GM19043 (cell line): ENCODE results near the gene SMIM27.

Experiments
- ATAC-seq: cut with Tn5 transposase; IDR thresholded peaks from one replicate; pipeline ENCODE4 v1.9.1; 2021; ENCODE audit warnings: low read depth; ENCODE audit not compliant: unreplicated experiment

The SMIM27 gene

DNA sequence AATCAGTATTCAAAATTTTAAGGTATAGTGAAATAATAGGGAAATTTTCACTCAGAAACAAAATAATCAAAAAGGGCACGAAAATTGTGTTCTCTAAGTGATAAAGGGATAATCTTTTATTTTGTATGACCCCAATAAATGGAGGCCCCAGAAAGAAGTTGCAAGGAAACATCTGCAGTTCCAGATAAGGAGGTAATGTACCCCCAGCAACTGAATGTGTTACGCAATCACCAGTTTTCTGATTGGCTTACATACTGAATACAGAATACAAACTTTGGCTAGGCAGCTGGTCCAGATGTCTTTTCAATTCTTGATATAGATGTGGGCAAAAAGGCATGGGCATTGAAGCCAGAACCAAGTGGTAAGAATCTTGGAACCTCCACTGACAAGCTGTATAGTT, 2.0 kb downstream of the SMIM27 start:
- ATAC-seq: no peak

DNA sequence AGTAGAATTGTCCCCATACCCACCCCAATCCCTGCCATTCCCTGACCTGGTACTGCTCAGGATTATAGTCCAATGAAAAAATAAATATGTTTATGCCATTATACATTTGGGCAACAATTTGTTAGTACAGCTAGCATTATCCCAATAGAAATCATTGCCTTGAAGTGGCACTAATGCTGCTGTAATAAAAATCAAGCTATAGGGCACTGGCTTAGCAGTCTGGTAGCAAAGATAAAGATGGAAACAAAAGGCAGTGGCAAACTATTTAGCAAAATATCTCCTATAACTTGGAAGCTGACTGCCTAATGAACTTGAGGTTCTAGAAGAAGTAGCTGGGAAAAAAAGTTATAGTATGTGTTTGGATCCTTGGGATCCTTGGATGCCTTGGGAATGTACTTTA, 2.5 kb downstream of the SMIM27 start:
- no peak for ATAC-seq

DNA sequence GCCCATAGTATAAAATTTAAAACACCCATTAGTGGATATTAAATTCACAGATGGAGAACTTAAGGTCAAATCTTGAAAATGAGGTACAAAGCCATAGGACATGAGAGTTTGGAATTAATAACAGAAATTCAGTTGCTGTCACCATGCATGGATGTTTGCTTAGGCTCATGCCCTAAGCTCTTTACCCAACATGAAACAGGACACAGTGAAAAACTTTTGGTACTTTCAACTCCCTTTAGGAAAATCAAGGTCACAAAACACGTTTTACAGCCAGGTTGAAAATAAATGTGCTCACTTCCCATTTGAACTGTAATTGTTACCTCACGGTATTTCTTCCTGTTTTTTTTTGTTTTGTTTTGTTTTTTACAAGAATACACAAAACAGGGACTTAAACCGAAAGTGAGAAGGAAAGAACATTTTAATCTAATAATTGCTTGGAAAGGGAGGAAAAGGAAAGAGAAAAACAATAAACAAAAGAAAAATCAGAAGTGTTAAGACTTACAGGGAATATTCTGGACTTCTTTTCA, 6.3 kb downstream of the SMIM27 start:
- no peak for ATAC-seq

DNA sequence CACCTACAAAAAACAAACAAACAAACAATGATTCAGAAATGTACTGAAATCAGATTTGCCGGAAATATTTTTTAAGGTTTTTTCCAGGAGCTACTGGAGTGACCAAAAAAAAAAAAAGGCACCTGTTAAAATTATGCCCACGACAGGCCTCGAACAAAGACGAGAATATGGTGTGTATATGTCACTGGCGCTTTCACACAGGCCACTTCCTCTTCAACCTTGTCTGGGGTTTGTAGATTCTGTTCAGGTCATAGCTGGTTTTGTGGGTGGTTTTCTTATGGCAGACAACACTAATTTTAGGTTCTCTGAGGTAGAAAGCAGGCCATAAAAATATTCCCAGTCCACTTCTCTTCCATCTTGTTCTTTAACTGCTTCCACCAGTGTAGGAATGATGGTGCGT, 13.8 kb downstream of the SMIM27 start:
- ATAC-seq: no peak

DNA sequence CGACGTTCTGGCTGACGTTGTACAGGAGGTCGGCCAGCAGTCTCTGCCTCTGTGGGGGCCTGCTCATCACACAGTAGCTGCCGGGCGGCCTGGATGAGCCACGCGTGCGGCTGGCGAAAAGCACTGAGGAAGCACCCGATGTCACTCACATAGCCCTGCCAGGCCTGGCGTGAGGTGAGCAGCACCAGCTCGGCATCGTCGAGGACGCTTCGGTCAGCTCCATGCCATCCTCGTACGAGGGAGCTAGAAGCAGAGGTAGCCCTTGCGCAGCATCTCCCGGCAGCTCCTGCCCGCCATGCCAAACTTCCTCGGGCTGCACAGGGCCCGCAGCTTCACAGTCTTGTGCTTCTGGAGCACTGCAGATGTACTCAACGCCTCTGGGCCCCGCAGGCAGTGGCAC, 14.6 kb downstream of the SMIM27 start:
- no peak for ATAC-seq

DNA sequence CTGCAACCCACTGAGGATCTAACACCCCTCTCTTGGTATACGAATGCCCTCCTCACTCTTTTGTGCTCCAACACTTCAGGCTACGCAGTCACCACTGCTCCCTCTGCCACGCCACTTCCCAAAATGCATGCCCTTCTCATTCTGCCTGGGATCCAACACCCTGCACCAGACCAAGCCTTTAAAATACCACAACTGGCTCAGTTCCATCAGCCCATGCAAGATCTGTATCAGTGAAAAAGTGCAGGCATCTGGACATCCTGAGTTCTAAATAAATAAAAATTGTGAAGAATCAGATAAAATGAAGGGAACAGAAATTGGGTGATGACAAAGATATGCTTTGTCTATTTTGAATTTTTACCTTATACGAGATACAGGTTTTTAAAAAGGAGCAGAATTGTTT, 18.1 kb downstream of the SMIM27 start:
- no peak for ATAC-seq

DNA sequence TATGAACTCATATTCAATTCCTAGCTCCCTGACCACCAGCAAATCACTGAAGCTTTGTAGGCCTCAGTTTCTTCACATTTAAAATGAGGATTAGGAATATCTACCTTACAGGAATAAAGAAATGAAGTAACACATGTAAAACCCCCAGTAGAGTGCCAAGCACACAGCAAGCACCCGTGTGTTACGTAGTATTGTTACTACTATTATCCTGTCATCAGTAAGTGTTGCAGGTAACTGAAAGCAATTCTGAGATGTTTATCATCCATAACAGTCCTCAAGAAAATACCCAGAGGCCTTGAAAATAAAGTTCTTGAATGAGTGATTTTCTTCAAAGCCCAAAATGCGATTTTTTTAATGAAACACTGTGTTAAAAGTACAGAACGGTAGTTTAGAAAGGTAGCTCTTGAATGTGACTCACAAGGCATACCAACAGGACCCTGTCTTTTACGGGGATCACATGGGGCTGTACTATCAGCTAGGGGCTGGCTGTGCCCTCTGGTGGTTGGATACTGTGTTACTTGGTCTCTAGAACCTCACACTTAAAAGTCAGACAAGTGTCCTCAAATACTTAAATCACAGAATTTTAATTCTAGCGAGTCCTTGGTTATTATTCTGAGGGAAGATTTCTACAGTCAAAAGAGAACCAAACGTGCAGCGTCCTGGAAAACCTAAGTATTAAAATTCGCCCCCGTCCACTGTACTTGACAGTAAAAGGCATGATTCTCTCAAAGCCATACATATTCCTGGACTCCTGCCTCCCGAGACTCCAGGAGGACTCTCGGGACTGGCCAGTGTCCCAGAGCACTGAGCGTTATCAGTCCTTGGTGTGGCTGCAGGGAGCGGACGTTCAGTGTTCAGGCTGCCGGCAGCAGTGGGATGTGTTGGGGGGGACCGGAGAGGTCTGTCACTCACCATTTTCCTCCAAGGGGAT, 20.1 kb downstream of the SMIM27 start:
- peak; percentile 90 for ATAC-seq

DNA sequence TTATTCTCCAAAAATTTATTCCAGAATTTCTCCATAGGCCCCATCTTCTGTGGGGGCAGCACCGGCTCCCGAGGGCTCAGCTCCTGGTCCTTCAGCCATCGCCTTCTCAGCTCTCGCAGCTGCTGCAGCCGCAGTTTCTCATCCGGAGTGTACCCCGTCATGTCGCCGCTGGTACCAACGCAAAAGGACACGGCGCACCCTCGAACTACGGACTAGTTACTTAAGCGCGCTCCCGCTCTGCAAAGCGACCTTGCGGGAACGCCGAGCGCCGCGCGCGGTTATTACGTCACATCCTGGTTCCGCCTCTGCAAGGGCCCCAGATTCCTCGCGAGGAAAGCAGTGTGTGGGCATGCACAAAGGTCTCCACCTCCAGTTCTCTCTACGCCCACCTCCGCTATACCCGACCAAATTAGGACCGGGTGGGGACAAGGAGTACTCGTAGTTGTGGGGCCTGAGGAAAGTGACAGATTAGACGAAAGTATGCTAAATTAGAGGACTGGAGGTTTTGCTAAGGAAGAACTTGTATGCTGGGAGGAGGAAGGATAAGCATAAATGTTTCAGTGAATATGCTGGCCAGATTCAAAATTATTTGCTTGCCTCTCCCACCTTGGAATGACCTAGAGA, 20.9 kb downstream of the SMIM27 start, which contains the start of gene NDUFB6:
Gene NDUFB6, minus strand, starts transcription at position 260 of the 624 bp plus-strand sequence. Its CDS starts 99 bp downstream, at position 161.
- ATAC-seq: peak; percentile 80

DNA sequence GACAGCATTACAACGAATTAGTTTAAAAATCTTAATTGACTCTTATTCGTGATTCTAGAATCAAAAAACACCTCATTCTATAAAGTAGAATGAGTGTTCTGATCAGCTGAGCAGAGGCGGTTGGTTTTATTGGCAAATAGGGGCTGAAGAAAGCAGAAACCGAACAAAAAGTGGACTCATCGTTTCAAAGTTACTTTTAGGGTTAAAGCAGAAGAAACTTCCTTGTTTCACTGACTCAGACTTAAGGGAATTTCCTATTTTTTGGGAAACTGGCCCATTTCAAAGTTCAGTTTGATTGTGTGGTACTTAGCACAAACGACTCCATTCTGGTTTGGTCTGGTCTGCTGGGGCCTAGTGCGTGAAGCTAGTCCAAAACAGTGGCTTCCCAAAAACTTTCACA, 21.7 kb downstream of the SMIM27 start:
- no peak for ATAC-seq

DNA sequence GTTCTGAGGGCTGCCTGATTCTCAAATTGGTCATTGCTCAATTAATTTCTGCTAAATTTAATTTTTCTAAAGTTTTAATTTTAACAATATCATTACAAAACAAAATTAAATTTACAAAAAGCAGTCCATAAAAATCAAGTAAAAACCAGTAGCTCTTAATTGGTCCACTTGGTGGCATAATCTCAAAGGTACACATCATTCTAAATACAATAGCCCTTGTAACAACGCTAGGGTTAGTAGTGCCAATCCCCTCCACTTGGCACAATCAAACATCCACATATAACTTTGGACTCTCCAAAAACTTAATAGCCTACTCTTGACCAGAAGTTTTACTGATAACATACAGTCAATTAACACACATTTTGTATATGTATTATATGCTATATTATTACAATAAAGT, 22.7 kb downstream of the SMIM27 start:
- ATAC-seq: no peak

DNA sequence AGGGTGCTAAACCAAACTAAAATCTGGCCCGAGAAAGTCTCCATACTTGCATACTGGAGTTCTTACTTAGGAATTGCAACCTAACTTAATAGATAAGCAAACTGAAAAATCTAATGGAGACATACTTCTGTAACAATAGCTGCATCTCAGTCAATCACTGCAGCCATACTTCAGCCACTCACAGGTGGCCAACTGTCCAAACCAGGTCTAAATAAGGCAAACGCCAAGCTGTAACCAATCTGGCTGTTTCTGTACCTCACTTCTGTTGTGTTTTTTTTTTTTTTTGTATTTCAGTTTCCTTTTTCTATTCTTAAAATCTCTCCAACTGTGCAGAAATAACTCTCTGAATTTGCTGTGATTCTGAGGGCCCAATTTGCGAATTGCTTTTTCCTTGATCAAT, 25.2 kb downstream of the SMIM27 start:
- no peak for ATAC-seq

DNA sequence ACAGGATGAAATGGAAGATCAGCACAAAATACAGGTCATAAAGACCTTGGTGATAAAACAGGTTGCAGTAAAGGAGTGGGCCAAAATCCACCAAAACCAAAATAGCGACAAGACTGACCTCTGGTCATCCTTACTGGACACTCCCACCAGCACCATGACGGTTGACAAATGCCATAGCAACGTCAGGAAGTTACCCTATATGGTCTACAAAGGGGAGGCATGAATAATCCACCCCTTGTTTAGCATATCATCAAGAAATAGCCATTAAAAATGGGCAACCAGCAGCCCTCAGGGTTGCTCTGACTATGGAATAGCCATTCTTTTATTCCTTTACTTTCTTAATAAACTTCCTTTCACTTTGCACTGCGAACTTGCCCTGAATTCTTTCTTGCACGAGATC, 26.8 kb downstream of the SMIM27 start:
- no peak for ATAC-seq

DNA sequence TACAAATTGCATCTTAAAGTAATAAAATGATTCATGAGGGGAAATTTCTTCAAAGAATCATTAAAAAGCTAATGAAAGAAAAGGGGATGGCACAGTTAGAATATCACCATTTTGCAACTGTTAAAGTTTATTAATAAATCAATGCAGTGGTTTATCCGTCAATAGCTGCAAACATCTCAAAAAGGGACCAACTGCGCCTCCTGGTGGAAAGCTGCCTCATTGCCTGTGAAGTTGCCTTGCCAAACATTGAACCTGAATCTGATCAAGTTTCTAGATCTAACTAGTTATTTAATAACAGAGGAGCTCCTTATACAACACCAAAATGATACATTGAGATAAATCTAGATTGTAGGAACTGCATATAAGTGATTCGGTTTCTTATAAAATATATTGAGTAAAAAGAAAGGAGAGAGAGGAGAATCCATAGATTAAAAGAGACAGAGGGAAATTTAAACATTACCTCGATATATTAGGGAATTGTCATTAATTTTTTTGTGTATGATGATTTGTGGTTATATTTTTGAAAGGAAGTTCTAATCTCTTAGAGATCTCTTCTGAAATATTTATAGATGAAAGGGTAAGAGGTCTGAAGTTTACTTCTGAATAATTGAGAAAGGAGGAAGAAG, 27.7 kb downstream of the SMIM27 start:
- no peak for ATAC-seq

DNA sequence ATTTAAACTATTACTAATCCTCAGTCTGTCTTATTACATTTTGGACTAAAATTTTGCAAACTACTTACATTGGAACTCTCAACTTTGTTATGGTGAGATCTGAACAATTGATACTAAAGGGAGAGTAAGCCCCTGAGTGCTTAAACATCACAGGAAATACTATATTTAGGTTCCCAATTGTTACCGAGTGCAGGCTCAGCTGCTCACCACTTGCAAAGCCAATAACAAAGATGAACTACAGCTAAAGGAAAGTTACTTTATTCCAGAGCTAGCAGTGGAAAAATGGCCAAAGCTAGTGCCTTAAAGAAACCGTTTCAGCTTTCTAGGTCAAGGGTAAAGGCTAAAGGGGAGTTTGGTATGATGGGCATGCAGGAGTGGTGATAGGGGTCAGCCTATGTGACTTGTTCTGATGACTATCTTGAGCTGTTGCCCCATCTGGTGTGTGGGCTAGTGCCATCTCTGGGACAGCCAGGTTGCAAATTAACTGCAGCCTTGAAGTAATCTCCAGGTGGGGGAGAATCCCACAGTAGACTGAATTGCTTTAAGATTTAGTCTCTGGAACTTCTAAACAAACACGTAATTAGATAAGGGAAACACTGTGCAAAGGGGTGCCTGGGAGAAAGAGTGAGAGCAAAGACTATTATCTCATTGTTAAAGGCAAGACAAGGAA, 28.6 kb downstream of the SMIM27 start:
- no peak for ATAC-seq

DNA sequence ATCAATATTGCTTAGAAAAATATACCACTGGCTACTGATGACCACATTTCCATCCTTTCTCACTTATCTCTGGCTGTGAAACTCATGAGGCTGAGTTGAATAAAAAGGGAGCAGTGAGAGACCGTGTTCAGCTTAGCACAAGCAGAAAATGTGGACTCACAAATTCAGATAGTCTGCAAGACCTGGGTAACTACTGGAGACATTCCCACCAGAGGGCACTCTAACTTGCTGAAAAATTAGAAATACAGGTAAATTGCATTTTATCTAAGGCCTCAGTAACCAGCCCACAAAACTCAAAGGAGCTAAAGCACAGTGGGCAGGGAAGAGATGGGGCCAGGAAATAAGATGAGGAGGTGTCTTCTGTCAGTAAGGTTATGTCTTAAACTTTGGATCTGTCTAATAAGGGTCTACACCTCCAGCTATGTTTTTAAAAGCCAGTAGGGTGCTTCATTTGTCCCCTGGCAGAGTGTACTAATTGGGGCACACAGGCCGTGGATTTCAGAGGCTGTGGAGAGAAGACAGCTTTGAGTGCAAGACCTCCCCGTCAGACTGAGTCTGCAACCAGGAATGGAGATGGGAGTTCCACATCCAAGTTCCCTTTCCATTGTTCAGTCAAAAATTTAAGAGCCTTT, 29.5 kb downstream of the SMIM27 start:
- ATAC-seq: no peak

DNA sequence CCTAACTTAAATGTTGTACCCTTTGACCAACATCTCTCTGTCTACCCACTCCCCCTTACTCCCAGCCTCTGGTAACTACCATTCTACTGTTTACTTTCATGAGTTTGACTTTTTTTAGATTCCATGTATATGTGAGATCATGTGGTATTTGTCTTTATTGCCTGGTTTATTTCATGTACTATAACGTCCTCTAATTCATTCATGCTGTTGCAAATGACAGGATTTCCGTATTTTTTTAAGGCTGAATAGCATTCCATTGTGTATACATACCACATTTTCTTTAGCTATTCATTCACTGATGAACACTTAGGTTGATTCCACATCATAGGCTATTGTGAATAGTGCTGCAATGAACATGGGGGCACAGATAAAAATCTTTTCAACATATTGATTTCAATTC, 32.7 kb downstream of the SMIM27 start:
- no peak for ATAC-seq

DNA sequence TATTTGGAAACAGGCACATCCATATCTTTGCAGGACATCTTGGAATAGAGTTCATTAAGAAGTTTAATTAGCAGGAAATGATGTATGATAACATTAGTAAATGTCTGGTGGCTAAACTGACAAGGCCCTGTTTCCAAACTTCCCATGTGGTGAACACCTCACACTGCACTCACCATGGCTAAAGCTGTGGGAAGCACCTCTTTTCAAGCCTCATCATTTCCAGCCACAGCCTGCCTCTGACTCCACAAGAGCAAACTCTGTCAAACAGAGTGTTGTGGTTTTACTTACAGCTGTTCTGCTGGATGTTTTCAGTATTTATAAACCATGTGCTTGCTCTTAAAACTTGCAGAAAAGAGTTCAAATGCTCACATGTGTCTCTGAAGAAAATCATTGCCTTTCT, 35.8 kb downstream of the SMIM27 start:
- no peak for ATAC-seq

DNA sequence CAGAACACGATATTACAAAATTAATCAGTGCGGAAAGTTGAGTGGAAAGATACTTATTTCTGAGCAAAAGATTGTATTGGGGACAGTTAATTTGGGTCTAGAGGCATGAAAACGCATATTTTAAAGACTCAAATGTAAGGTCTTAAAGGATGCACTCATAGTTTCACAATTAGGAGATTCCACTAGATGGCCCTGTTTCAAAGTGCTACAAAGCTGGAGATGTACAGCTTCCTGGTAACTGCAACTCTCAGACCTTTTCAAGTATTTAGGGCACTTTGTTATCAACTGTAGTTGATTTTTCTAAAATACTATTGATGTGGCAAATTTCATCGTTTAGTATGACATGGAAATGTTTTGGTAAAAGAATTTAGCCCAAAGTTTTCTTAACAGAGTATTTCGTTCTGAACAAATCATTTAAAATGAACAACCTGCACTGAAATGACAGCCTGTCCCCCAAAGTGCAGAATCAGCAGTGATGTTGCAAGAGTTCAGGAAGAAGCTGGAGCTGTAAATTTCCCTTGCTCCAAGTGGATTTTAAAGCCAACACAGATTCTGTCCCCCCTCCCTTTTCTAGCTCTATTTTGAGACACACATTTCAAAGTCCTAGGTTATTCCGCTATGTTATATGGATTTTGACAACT, 37.1 kb downstream of the SMIM27 start:
- peak; percentile 75 for ATAC-seq

DNA sequence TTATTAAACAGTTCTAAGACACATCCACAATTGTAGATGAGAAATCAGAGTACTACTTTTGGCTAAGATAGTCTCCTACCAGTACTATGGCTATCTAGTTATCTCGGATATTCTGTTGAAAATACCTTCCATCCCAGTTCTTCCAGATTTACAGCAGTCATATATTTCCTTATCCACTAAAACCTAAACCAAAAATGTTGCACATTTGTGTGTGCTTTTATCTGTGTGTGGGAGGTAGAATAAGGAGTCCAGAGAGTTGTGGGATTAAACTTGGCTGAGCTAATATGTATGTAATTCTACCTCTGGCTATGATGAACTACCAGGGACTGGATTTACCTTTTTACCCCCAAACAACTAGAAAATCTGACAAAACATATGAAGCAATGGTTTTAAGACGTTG, 38.3 kb downstream of the SMIM27 start:
- no peak for ATAC-seq

DNA sequence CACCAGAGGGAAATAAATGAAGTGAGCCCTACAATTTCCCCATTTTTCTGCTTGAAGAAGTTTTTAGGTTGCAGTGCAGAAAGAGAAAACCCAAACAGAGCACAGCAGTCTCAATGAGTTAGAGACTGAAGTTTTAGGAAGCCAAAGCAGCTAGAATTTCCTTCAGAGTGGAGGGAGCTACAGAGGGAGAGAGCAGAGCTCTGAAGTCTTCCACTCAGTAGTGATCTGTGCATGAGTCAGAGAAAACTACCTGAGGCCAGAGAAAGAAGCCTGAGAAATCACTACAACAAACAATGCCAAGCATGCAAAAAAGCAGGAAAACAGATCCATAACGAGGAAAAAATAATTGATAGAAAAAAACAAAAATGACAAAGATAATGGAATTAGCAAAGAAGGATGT, 38.8 kb downstream of the SMIM27 start:
- ATAC-seq: no peak
